Epithelial cell of proximal tubule (primary cell): ENCODE results near the gene TMCO4. TPM values are rescaled to one million over a fixed set of nuclear protein-coding genes. Genes with fewer than 3 reads are reported as not detected.

Source experiments
- DNase-seq: peaks from one replicate; pipeline ENCODE4 v3.0.0-alpha.2; 2011; ENCODE audit warnings: low read depth
- H3K4me3 ChIP-seq: 2 replicates; pipeline ENCODE4 v1.5.1; 2011; ENCODE audit warnings: low read depth, mild to moderate bottlenecking, low read length
- CTCF ChIP-seq: conservative IDR thresholded peaks from 2 replicates; pipeline ENCODE4 v1.5.1; 2012; ENCODE audit warnings: low read depth, mild to moderate bottlenecking, low read length
- total RNA-seq: library from RNA; depleted of rRNA; stranded (reverse); fragments of >200 nt; gene quantifications from 2 replicates; pipeline ENCODE4 v1.2.3, GENCODE V29; 2015

Gene TMCO4
- total RNA-seq, 1 donor from 2014 or later, result 9.8 TPM

- no peak overlapping the region for H3K4me3 ChIP-seq
- TF ChIP-seq CTCF, result no peak
- no peak for DNase-seq
Measured at GRCh38 chr1:19689856-19690255, 109.9 kb downstream of the TMCO4 start.

GRCh38 chr1:19689085-19689757, 110.5 kb downstream of the TMCO4 start:
- H3K4me3 ChIP-seq, result no peak overlapping the region
- no peak for DNase-seq
- no peak for TF ChIP-seq CTCF

GRCh38 chr1:19688041-19688842, 111.5 kb downstream of the TMCO4 start:
- no peak overlapping the region for H3K4me3 ChIP-seq
- TF ChIP-seq CTCF, result no peak
- no peak for DNase-seq

GRCh38 chr1:19687414-19687813, 112.3 kb downstream of the TMCO4 start:
- H3K4me3 ChIP-seq, result no peak overlapping the region
- DNase-seq, result no peak
- no peak for TF ChIP-seq CTCF

GRCh38 chr1:19685994-19686393, 113.7 kb downstream of the TMCO4 start:
- no peak overlapping the region for H3K4me3 ChIP-seq
- no peak for TF ChIP-seq CTCF
- DNase-seq, result no peak

GRCh38 chr1:19684677-19685076, 115.0 kb downstream of the TMCO4 start:
- TF ChIP-seq CTCF, result no peak
- DNase-seq, result no peak
- H3K4me3 ChIP-seq, result no peak overlapping the region
